NK-92 treated with Interleukin-12 subunit alpha and Interleukin-12 subunit beta, amount 100 ng/mL, for 24 hours (cell line): ENCODE measurements around the gene STXBP1.

Experiments
- DNase-seq: peaks from one replicate; lab custom pipeline; 2025; lab: John Stamatoyannopoulos, UW

Gene STXBP1

DNA sequence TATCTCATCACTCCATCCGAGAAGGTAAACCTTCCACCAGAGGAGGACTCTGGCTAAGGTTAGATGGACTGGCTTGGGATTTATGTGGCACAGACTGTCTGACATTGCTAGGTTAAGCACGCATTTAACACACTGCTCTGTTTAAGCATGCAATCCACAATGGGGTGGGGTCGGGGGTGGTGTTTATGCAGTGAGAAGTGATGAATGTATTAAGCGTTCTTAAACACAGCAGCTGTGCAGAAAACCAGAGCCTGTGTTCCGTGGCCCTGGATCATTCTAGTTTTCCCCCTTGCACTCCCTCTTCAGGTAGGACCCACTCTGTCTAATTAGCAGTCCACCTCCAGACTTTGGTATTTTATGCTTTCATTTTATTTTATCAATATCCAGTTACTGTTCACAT is 46.4 kb downstream of the STXBP1 start:
- no peak for DNase-seq

DNA sequence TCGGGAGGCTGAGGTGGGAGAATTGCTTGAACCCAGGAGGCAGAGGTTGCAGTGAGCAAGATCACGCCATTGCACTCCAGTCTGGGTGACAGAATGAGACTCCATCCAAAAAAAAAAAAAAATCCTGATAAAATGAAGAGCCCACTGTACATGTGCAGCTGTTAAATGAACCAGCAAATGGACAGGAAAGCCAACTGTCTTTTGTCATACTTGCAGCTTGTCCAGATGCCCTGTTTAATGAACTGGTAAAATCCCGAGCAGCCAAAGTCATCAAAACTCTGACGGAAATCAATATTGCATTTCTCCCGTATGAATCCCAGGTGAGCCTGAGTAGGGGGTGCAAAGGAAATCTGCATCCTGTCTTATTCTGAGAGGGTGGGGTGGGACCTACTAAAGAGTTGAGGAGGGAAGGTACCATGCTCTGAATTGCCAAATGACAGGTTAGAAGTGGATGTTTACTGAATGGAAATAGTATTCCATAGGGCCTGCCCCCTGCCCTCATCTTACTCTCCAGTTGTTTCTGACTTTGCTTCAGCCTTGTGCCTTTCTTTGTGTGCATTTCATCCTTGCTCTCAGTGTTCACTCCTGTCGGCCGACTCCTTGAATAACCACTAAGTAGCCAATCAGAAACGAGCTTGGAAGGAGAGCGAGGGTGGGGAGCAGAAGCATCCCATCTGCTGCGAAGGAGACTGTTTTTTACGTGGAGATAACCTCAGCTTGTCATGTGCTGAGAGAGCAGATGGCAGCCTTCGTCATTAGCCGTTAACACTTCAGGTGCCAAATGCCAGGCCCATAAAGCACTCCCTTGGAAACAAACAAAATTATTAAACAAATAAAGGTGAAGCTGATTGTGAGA is 49.0 kb downstream of the STXBP1 start:
- no peak for DNase-seq

DNA sequence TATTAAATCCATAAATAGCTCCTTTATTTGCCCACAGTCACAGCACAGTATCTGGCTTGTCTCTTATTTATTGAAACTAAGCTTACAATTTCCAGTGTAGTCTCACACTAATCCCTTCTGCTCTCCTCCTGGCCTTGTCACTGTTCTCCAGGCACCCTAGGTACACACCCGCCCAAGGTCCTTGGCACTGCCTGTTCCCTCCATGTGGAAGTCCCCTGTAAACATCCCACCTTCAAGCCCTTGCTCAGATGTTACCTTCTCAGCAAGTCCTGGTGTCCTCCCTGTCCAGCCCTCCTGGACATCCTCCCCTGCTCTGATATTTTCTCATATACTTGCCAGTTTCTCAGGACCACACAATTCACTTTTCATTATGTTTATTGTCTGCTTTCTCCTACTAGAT is 50.5 kb downstream of the STXBP1 start:
- DNase-seq, result no peak

DNA sequence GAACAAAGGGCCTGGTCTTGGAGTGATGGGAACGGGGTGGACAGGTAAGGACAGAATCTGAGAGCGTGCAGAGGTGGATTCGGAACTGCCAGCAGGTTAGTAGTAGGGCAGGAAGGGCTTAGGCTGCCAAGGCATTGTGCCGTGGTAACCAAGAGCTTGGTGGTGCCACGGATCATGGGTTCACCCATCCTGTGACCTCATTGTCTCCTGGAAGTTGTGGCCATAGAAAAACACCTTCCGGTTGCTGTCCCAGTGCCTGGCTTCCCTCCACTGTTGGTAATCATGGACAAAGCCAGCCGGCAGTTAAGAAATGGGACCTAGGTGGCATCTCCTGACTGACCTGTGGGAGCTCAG is 52.2 kb downstream of the STXBP1 start:
- DNase-seq, result no peak

- no peak for DNase-seq
These were observed 52.8 kb downstream of the STXBP1 start for GRCh38 chr9:127664678-127665507.

DNA sequence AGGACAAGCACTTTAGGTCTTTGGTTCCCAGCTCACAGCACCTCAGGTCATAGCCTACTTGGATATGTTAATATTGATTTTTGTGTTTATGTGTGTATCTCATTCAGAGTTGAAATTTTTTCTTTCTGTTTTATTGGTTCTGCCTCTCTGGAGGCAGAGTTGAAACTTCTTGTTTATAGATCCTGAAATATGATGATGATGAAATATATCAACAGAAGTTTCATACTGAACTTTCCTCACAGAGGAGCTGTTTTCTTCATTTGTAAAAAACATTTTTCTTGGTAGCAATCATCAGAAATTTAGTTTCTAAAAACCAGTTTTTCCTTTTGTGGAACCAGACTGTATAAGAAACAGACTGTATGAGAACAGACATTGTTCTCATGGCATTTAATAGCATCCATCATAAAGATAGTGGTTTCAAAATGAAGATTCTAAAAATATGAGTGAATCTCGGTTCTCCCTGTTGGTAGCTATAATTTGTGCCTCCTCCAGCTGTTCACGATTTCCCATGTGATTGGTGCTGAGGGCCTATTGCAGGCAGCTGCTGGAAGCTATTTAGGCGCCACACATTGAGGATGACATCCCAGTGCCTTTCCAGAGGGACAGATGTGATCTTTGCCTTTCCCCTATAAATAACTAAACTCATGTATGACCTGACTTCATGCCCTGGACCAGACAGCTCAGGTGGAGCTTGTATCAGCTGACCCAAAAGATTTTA is 55.2 kb downstream of the STXBP1 start:
- DNase-seq, result no peak

DNA sequence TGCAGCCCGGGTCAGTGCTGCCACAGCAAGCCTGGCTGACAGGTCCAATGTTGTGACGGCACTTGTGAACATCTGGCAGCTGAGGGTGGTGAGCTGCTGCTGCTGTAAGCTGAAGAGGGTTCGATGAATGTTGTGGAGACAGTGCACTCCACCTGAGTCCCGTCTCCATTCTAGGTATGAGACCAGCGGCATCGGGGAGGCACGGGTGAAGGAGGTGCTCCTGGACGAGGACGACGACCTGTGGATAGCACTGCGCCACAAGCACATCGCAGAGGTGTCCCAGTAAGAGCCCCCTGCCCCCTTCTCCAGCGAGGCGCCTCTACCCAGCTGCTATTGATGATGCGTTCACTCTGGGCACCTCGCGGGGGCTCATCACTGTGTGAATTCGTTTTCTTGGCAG is 55.8 kb downstream of the STXBP1 start:
- no peak for DNase-seq

- no peak for DNase-seq
These were observed 61.2 kb downstream of the STXBP1 start for GRCh38 chr9:127673234-127673633.

- no peak for DNase-seq
These were observed 64.6 kb downstream of the STXBP1 start for GRCh38 chr9:127676638-127677037.

DNA sequence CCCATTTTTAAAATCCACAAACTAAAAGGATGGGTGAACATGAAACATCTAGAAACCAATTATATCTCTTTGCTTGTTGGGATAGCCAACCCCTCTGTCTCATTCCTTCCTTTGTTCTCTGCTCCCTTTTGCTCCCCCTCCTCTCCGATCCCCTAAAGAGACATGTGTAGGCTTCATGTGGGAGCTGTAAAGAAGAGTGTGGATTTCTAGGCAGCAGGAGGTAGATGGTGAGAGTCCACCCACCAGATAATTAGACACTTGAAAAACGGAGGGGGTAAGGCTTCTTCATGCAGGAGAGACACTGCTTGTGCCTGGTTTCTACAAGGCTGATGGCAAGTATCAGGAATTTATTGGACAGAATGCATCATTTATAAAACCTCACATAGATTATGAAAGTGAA is 67.4 kb downstream of the STXBP1 start:
- no peak for DNase-seq

DNA sequence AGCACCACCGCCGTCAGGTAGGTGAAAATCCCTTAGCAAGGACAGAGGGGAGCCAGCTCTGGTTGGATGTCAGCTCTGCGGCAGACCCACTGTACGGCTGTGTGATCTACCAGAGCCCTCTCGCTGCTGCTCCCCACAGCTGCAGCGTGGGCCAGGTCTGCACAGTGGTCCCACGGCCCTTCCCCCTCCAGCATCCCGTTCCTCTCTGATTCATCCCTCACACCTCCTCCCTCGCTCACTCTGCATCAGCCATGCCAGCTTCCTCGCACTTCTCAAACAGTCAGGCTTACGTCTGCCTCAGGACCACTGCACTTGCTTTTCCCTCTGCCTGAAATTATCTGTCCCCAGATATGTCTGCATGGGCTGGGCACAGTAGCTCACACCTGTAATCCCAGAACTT is 68.1 kb downstream of the STXBP1 start:
- no peak for DNase-seq

- DNase-seq, result no peak
These were observed 68.8 kb downstream of the STXBP1 start for GRCh38 chr9:127680846-127681245.

DNA sequence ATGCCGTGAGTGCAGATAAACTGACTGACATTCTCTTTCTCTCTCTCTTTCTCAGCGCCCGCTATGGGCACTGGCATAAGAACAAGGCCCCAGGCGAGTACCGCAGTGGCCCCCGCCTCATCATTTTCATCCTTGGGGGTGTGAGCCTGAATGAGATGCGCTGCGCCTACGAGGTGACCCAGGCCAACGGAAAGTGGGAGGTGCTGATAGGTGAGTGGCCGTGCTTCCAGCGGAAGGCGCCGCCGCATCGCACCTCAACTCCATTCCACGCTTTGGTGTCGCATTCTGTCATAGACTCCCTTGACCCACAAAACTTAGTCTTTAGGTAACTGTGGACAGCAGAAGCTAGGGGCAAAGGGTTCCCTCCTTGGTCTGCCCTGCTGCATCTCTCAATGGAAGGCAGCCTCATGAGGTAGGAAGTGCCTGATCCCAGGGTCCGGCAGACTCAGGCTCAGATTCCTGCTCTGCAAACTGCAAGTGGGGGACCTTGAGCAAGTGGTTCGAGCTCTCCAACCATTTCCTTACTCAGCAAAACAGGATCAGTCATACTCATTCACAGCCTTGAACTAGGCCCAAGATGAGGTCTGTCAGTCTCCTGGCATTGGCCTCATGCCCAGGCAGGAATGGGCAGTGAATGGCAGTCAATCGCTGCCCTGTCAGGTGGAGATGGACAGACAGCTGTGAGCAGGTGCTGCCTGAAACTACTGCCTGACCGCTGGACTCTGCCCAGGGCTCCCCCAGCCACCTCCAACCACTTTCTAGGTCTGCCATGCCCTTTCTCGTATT is 70.5 kb downstream of the STXBP1 start:
- DNase-seq, result no peak

- no peak for DNase-seq
These were observed 71.6 kb downstream of the STXBP1 start for GRCh38 chr9:127683723-127684122.

- DNase-seq, result no peak
These were observed 72.5 kb downstream of the STXBP1 start for GRCh38 chr9:127684576-127684975.

- no peak for DNase-seq
These were observed 74.7 kb downstream of the STXBP1 start for GRCh38 chr9:127686461-127687393.

DNA sequence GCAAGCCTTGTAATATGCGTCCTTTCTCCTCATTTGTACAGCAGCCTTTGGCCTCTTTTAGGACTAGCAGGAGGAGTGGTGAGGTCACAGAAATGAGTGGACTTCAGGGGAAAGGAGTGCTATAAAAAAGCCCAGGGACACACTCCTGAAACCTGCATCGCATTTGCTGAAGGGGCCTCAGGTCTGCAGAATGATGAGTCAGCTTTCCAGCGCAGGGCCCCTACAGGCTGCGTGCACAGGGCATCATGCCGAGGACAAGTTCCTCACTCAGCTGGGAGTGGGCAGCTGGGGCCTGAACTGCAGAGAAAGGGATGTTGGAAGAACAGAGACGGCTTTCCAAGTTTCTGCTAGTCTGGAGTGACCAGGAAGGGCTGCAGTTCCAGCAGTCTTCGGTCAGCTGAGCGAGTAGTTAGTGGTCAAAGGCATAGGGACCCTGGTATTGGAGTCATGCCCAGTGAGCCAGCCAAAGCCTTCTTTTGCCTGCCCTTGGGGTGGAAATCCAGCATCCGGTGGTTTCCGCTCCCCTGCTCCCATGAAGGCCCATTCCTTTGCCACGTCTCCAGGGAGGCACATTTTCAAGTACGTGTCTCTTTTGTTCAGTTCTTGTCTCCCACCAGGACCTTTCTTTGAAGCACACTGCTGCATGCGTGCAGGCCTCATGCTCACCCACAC is 77.4 kb downstream of the STXBP1 start:
- no peak for DNase-seq

GRCh38 chr9:127690735-127691134 is 78.7 kb downstream of the STXBP1 start:
- no peak for DNase-seq

DNA sequence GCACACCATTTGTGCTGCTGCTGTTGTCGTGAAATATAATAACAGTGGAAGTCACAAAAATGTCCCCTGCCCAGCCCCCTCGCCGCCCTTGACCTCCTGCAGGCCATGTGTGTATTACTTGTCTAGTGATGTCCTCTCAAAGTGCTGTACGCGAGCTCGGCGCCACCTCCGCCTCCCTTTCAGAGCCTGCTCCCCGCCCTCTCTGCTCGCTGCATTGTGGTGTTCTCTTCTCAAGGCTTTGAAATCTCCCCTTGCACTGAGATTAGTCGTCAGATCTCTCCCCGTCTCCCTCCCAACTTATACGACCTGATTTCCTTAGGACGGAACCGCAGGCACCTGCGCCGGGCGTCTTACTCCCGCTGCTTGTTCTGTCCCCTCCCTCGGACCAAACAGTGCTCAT is 80.0 kb downstream of the STXBP1 start:
- no peak for DNase-seq

GRCh38 chr9:127693143-127693542 is 81.1 kb downstream of the STXBP1 start:
- DNase-seq, result no peak
